Smooth muscle cell (in vitro differentiated cells): ENCODE measurements around the gene STX12. TPM values are rescaled to one million over a fixed set of nuclear protein-coding genes. Genes with fewer than 3 reads are reported as not detected.
A peak's percentile ranks its signal among the peaks of the same experiment; 100 is the strongest.
"Not testable (repeated sequence)": the region's sequence is repeated elsewhere in the genome, so short reads cannot be mapped to it uniquely, and the experiment has no call there.

ENCODE experiments used
- DNase-seq: peaks from one replicate; lab custom pipeline; 2025; ENCODE audit not compliant: unreplicated experiment; lab: John Stamatoyannopoulos, UW
- H2AFZ ChIP-seq: fragments of 200-600 bp; sonication (generic); 2 replicates; pipeline ENCODE4 v1.6.0; 2016; ENCODE audit warnings: antibody characterized with exemption, low read depth, mild to moderate bottlenecking
- H3F3A ChIP-seq: fragments of 200-600 bp; sonication (generic); 2 replicates; pipeline ENCODE4 v1.6.0; 2017; ENCODE audit warnings: antibody characterized with exemption, low read depth
- H3K27ac ChIP-seq: fragments of 200-600 bp; sonication (generic); 2 replicates; pipeline ENCODE4 v1.5.1; 2016; ENCODE audit warnings: low read depth, mild to moderate bottlenecking
- H3K27me3 ChIP-seq: fragments of 200-600 bp; sonication (generic); 2 replicates; pipeline ENCODE4 v1.6.1; 2016; ENCODE audit warnings: low read depth, mild to moderate bottlenecking
- H3K36me3 ChIP-seq: fragments of 200-600 bp; sonication (generic); 2 replicates; pipeline ENCODE4 v1.5.1; 2016; ENCODE audit warnings: low read depth
- H3K4me1 ChIP-seq: fragments of 200-600 bp; sonication (generic); 2 replicates; pipeline ENCODE4 v1.5.1; 2016; ENCODE audit warnings: low read depth
- H3K4me2 ChIP-seq: fragments of 200-600 bp; sonication (generic); 2 replicates; pipeline ENCODE4 v1.6.0; 2016; ENCODE audit warnings: mild to moderate bottlenecking
- H3K4me3 ChIP-seq: fragments of 200-600 bp; sonication (generic); 2 replicates; pipeline ENCODE4 v1.5.1; 2016; ENCODE audit warnings: mild to moderate bottlenecking
- H3K79me2 ChIP-seq: fragments of 200-600 bp; sonication (generic); 2 replicates; pipeline ENCODE4 v1.6.0; 2016; ENCODE audit warnings: low read depth, mild to moderate bottlenecking
- H3K9ac ChIP-seq: fragments of 200-600 bp; sonication (generic); 2 replicates; pipeline ENCODE4 v1.6.0; 2016; ENCODE audit warnings: low read depth
- H3K9me3 ChIP-seq: fragments of 200-600 bp; sonication (generic); replicated peaks from 2 replicates; pipeline ENCODE4 v1.5.1; 2016; ENCODE audit warnings: low read depth
- H4K20me1 ChIP-seq: fragments of 200-600 bp; sonication (generic); 2 replicates; pipeline ENCODE4 v1.6.0; 2016; ENCODE audit warnings: low read depth
- WGBS: methylation state at CpG from one replicate; pipeline ENCODE4 v1.1.7; 2016; ENCODE audit warnings: low lambda C conversion rate; 5-methylcytosine and 5-hydroxymethylcytosine counted together
- polyA plus RNA-seq: library from polyadenylated mRNA; unstranded; fragments of >200 nt; fragmentation: Nextera tagmentation; extraction: Ambion mirVana; gene quantifications from 2 replicates; pipeline ENCODE4 v1.2.1, GENCODE V29; 2016
- total RNA-seq: library from RNA; depleted of rRNA; stranded (reverse); fragments of >200 nt; gene quantifications from 2 replicates; pipeline ENCODE4 v1.2.3, GENCODE V29; 2014
- TF ChIP-seq, protein P1 (sequence below): fragments of 200-600 bp; sonication (generic); IDR thresholded peaks from 2 replicates; pipeline ENCODE4 v1.5.1; 2017; ENCODE audit warnings: borderline replicate concordance, mild to moderate bottlenecking, antibody characterized with exemption; ENCODE audit not compliant: insufficient read depth, poor library complexity, severe bottlenecking

Gene STX12
- total and polyA plus RNA-seq, 2 experiments from 2014 or later: 20.6 to 50.7 TPM

DNA sequence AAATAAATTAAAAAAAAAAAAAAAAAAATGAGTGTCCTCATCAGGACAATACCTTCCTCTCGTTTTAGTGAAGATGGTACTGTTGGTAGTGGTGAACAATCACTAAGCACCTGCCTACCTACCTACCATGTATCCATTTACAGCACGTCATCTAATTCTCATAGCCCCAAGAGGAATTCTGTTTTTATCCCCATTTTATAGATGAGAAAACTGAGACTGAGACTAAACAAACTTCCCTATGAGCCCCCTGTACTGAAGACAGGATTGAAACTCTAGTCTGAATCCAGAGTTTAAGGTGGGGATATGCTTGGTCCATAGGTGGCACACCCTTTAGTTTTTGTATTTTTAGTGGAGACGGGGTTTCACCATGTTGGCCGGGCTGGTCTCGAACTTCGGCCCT, 82.1 kb downstream of the STX12 start:
- 96% methylated on average over 6 of the region's 6 CpGs for WGBS
- no peaks in the 10 kb centered on the region for H3K9me3 ChIP-seq
- no peaks in the 10 kb centered on the region for H4K20me1 ChIP-seq
- H2AFZ ChIP-seq: no peak overlapping the region
- no peaks in the 10 kb centered on the region for H3K4me1 ChIP-seq
- no peaks in the 10 kb centered on the region for H3F3A ChIP-seq
- TF ChIP-seq, protein P1, sequence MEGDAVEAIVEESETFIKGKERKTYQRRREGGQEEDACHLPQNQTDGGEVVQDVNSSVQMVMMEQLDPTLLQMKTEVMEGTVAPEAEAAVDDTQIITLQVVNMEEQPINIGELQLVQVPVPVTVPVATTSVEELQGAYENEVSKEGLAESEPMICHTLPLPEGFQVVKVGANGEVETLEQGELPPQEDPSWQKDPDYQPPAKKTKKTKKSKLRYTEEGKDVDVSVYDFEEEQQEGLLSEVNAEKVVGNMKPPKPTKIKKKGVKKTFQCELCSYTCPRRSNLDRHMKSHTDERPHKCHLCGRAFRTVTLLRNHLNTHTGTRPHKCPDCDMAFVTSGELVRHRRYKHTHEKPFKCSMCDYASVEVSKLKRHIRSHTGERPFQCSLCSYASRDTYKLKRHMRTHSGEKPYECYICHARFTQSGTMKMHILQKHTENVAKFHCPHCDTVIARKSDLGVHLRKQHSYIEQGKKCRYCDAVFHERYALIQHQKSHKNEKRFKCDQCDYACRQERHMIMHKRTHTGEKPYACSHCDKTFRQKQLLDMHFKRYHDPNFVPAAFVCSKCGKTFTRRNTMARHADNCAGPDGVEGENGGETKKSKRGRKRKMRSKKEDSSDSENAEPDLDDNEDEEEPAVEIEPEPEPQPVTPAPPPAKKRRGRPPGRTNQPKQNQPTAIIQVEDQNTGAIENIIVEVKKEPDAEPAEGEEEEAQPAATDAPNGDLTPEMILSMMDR: no peak
- peaks cover 6% of the 10 kb centered on the region for H3K36me3 ChIP-seq
- H3K27ac ChIP-seq: no peak overlapping the region
- no peak overlapping the region for H3K4me3 ChIP-seq
- H3K9ac ChIP-seq: no peak overlapping the region
- no peak overlapping the region for H3K4me2 ChIP-seq
- H3K27me3 ChIP-seq: no peaks in the 10 kb centered on the region
- H3K79me2 ChIP-seq: no peaks in the 10 kb centered on the region
- DNase-seq: no peak

DNA sequence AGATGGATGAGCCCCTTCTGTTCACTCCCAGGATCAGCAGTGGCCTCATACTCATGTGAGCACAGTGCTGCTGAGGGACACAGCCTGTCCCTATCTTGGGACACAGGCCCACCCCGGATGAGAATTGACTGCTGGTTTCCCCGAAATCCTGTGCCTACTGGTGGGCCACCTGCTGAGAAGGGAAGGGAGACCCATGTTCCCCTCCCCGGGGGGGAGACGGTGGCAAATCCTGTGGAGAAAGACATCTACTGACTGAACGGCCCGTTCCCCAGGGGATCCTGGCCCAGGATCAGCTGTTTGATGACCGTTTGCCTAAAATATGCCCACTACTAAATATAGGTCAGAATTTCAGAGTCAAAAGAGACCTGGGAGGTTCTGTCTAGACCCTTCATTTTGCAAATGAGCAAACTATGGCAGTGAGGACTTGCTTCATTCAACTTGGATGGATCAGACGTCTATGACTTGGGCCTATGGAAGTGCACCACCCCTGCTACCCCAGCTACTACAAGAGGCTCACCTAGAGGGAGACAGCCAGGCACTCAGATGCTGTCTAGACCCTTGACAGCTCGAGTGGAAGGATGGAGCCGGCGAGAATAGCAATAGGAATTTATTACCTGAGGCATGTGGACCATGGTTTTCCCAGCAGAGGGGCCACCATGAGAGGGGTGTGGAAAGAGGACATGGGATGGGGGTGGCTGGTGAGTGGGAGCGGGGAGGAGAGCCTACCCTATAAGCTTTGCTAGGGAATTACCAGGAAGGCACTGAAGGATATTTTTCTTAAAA, 83.7 kb downstream of the STX12 start:
- TF ChIP-seq, protein P1: no peak
- no peak for DNase-seq
- H3K9me3 ChIP-seq: no peaks in the 10 kb centered on the region
- H3K4me1 ChIP-seq: no peaks in the 10 kb centered on the region
- H3K4me3 ChIP-seq: no peak overlapping the region
- no peaks in the 10 kb centered on the region for H3K79me2 ChIP-seq
- no peaks in the 10 kb centered on the region for H3F3A ChIP-seq
- no peak overlapping the region for H3K4me2 ChIP-seq
- H3K9ac ChIP-seq: no peak overlapping the region
- no peak overlapping the region for H3K27ac ChIP-seq
- no peaks in the 10 kb centered on the region for H3K27me3 ChIP-seq
- H4K20me1 ChIP-seq: no peaks in the 10 kb centered on the region
- WGBS: 93% methylated on average over 12 of the region's 12 CpGs
- no peak overlapping the region for H2AFZ ChIP-seq
- H3K36me3 ChIP-seq: no peaks in the 10 kb centered on the region

DNA sequence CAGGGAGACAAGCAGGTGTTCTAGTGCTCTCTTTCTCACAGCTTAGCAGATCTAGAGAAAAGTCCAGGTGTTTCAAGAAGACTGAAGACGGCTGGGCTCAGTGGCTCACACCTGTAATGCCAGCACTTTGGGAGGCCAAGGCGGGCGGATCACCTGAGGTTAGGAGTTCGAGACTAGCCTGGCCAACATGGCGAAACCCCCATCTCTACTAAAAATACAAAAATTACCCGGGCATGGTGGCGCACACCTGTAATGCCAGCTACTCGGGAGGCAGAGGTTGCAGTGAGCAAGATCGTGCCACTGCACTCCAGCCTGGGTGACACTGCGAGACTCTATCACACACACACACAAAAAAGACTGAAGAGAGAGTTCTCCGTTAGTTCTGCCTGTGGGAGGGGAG, 84.5 kb downstream of the STX12 start:
- H3K9me3 ChIP-seq, H3K9ac ChIP-seq, DNase-seq, H3K27ac ChIP-seq, H3F3A ChIP-seq, H3K4me2 ChIP-seq, H4K20me1 ChIP-seq, H3K4me1 ChIP-seq, H3K4me3 ChIP-seq, H3K79me2 ChIP-seq, H2AFZ ChIP-seq, H3K27me3 ChIP-seq, H3K36me3 ChIP-seq: not testable (repeated sequence)
- 91% methylated on average over 11 of the region's 11 CpGs for WGBS

DNA sequence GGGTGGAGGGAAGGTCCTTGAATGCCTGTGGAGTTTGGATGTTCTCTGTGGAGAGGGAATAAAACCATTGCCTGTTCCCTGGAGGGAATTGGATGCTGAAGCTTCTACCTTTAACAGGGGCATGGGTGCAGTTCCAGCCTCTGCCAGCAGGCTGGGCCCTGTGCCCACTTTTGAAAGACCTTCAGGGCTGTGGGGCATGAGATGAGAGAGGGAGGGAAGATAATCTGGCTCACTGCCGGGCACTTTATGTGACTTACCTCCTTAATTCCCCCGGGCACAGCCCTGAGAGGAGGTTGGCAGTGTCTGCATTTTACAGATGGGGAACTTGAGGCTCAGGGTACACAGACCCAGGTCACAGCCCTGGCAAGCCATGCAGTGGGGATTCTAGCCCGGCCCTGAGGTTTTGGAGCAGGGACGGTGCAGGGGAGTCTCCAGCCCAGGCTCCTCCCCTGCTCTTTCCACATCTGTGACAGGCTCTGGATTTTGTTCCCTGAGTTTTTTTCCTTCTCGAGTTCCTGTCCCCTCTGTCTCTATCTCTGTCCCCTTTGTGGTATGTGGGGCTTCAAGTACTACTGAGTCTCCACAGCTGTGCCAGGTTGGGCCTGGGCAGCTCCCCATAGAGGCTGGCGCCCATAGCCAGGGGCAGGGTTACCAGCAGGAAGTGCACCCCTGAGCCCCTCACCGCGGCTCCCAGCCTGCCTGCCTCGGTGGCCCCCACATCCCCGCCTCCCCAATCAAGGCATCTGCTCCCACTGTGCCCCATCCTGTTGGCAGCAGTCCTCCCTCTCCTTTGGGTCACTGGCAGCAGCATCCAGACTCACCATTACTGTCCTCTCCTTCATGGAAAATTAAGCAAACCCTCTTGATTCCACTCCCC, 85.3 kb downstream of the STX12 start:
- Histone ChIP-seq H3K4me2 (peak overlapping the region; percentile 23), H3K27ac (no peak overlapping the region), H2AFZ (no peak overlapping the region), H3K27me3 (no peaks in the 10 kb centered on the region), H3K4me3 (no peak overlapping the region), H3K9me3 (no peaks in the 10 kb centered on the region), H3F3A (no peaks in the 10 kb centered on the region), H3K79me2 (no peaks in the 10 kb centered on the region), H3K9ac (no peak overlapping the region), H3K36me3 (no peaks in the 10 kb centered on the region), H3K4me1 (peaks cover 3% of the 10 kb centered on the region), H4K20me1 (no peaks in the 10 kb centered on the region)
- peak; percentile 58 for DNase-seq
- 62% methylated on average over 10 of the region's 10 CpGs for WGBS
- TF ChIP-seq, protein P1: peak; percentile 97
